Endothelial cell of umbilical vein (primary cell): ENCODE data around the gene SUMF1. TPM values are rescaled to one million over a fixed set of nuclear protein-coding genes. Genes with fewer than 3 reads are reported as not detected.

Experiments
- BruUV-seq: library from RNA; stranded (reverse); fragments of 400-500 nt; replicated peaks from 2 replicates; lab custom pipeline; 2021; lab: Mats Ljungman, UMichigan
- CTCF ChIA-PET: fragments of 300-600, 350-600 bp; sonication (Branson Sonifier 250); formaldehyde crosslinking; loops from one replicate; lab custom pipeline; 2021; ENCODE audit warnings: antibody characterized with exemption, inconsistent platforms; lab: Charles Lee
- POLR2A ChIA-PET: fragments of 300-600, 350-600 bp; sonication (Branson Sonifier 250); formaldehyde crosslinking; loops from one replicate; lab custom pipeline; 2021; ENCODE audit warnings: antibody characterized with exemption, inconsistent platforms; lab: Charles Lee
- DNase-seq: peaks from one replicate; pipeline ENCODE4 v3.0.0-alpha.2; 2011; ENCODE audit warnings: low read depth, low spot score
- FAIRE-seq: peaks from 2 replicates; lab custom pipeline; 2011; peaks lifted over from hg19 to GRCh38; lab: Jason Lieb, UNC
- H2AFZ ChIP-seq: 2 replicates; pipeline ENCODE4 v1.6.0; 2012; ENCODE audit warnings: low read depth, low read length, control low read depth, inconsistent platforms
- H3K27ac ChIP-seq: 2 replicates; pipeline ENCODE4 v1.5.1; 2011; ENCODE audit warnings: low read depth, mild to moderate bottlenecking, control low read depth, low read length, moderate library complexity; ENCODE audit not compliant: insufficient read depth
- H3K27me3 ChIP-seq, 2 experiments: 2 replicates each; pipeline versions ENCODE4 v1.6.0 to v1.6.1; 2011; ENCODE audit warnings: low read length in 2 of 2, mixed read lengths in 1 of 2; ENCODE audit not compliant: control insufficient read depth in 2 of 2, insufficient read depth in 2 of 2
- H3K36me3 ChIP-seq, 2 experiments: 2 replicates in 1 of 2; 3 replicates in 1 of 2; pipeline ENCODE4 v1.5.1; 2011; ENCODE audit warnings: low read length in 2 of 2, mild to moderate bottlenecking in 1 of 2, moderate library complexity in 1 of 2; ENCODE audit not compliant: control insufficient read depth in 2 of 2, insufficient read depth in 2 of 2; ENCODE audit errors: extremely low read depth in 1 of 2
- H3K4me1 ChIP-seq: 3 replicates; pipeline ENCODE4 v1.5.1; 2011; ENCODE audit warnings: mild to moderate bottlenecking, low read length; ENCODE audit not compliant: control insufficient read depth, insufficient read depth; ENCODE audit errors: extremely low read depth
- H3K4me2 ChIP-seq: 2 replicates; pipeline ENCODE4 v1.6.1; 2011; ENCODE audit warnings: low read length, control low read depth, mixed read lengths; ENCODE audit not compliant: insufficient read depth
- H3K4me3 ChIP-seq, 3 experiments: fragments of 200-600 bp in 1 of 3; sonication (generic), shearing (Covaris generic) in 1 of 3; replicated peaks in 1 of 3; 2 replicates each; pipeline ENCODE4 v1.5.1; 2011 to 2016; ENCODE audit warnings: control low read depth in 3 of 3, low read length in 3 of 3, mild to moderate bottlenecking in 2 of 3, inconsistent platforms in 1 of 3, low read depth in 1 of 3, moderate library complexity in 1 of 3; ENCODE audit not compliant: insufficient read depth in 1 of 3
- H3K79me2 ChIP-seq: 2 replicates; pipeline ENCODE4 v1.6.0; 2012; ENCODE audit warnings: low read length, inconsistent platforms; ENCODE audit not compliant: control insufficient read depth, insufficient read depth
- H3K9ac ChIP-seq: replicated peaks from 2 replicates; pipeline ENCODE3; 2011; ENCODE audit warnings: low read length, control low read depth; ENCODE audit not compliant: insufficient read depth; ENCODE audit errors: extremely low read depth
- H3K9me1 ChIP-seq: replicated peaks from 3 replicates; pipeline ENCODE4 v1.6.0; 2011; ENCODE audit warnings: mild to moderate bottlenecking, low read length; ENCODE audit not compliant: control insufficient read depth, insufficient read depth; ENCODE audit errors: extremely low read depth
- H3K9me3 ChIP-seq: replicated peaks from 2 replicates; pipeline ENCODE4 v1.5.1; 2012; ENCODE audit warnings: low read length, inconsistent platforms; ENCODE audit not compliant: control insufficient read depth, insufficient read depth
- H4K20me1 ChIP-seq: replicated peaks from 2 replicates; pipeline ENCODE3; 2011; ENCODE audit warnings: mild to moderate bottlenecking, low read length; ENCODE audit not compliant: control insufficient read depth, insufficient read depth; ENCODE audit errors: extremely low read depth
- EZH2 ChIP-seq: IDR thresholded peaks from 2 replicates; pipeline ENCODE4 v1.6.1; 2012; ENCODE audit warnings: borderline replicate concordance, low read depth, mild to moderate bottlenecking, moderate library complexity, low read length, inconsistent platforms; ENCODE audit not compliant: severe bottlenecking
- FOS ChIP-seq: IDR thresholded peaks from 2 replicates; pipeline ENCODE4 v1.6.1; 2011; ENCODE audit warnings: mild to moderate bottlenecking, low read length, moderate library complexity, borderline replicate concordance; ENCODE audit not compliant: insufficient read depth
- GATA2 ChIP-seq: IDR thresholded peaks from 2 replicates; pipeline ENCODE4 v1.7.0; 2011; ENCODE audit warnings: low read depth, mild to moderate bottlenecking, moderate library complexity, mixed read lengths, low read length; ENCODE audit not compliant: insufficient read length, insufficient read depth
- JUN ChIP-seq: IDR thresholded peaks from 2 replicates; pipeline ENCODE4 v1.6.1; 2011; ENCODE audit warnings: borderline replicate concordance, low read depth; ENCODE audit not compliant: insufficient read length, insufficient read depth
- POLR2A ChIP-seq: IDR thresholded peaks from 2 replicates; pipeline ENCODE4 v1.6.1; 2012; ENCODE audit warnings: low read depth, mild to moderate bottlenecking, control low read depth, low read length
- POLR2AphosphoS5 ChIP-seq: IDR thresholded peaks from 2 replicates; pipeline ENCODE4 v1.6.1; 2012; ENCODE audit warnings: low read depth, mild to moderate bottlenecking, control low read depth, low read length, moderate library complexity; ENCODE audit not compliant: insufficient read depth
- dilution Hi-C: fragments of 300-500 bp; cut with MboI; formaldehyde crosslinking; loops from one replicate; pipeline ENCODE4 v1.15.0; 2019; ENCODE audit warnings: low sequenced_read_pairs; ENCODE audit not compliant: extremely low pct_ligation_motif_present
- intact Hi-C: fragments of 100-400 bp; cut with micrococcal nuclease; formaldehyde crosslinking; loops from one replicate; pipeline ENCODE4 v1.10.0; 2022
- polyA plus RNA-seq, 4 experiments: library from polyadenylated mRNA; depleted of rRNA in 3 of 4; stranded (reverse) in 3 of 4; unstranded in 1 of 4; fragments of >200 nt; gene quantifications; 2 replicates each; pipeline versions ENCODE4 v1.2.1 to v1.2.3, GENCODE V29; 2011 to 2012; ENCODE audit warnings: missing spikeins in 1 of 4
- total RNA-seq: library from RNA; stranded (reverse); gene quantifications from 2 replicates; pipeline ENCODE4 v1.2.3, GENCODE V29; 2021
- TF ChIP-seq, protein P1 (sequence below): IDR thresholded peaks from 2 replicates; pipeline ENCODE4 v1.6.1; 2011; ENCODE audit not compliant: insufficient read depth, insufficient read length
- TF ChIP-seq, protein P2 (sequence below), 2 donors: IDR thresholded peaks; 1 replicate in 1 of 2; 2 replicates in 1 of 2; pipeline ENCODE4 v1.5.1; 2011; ENCODE audit warnings: low read length in 2 of 2, mild to moderate bottlenecking in 2 of 2, moderate library complexity in 2 of 2, control low read depth in 1 of 2, inconsistent platforms in 1 of 2, low read depth in 1 of 2; ENCODE audit not compliant: insufficient read depth in 1 of 2; ENCODE audit errors: extremely low read depth in 1 of 2

Gene SUMF1
- total and polyA plus RNA-seq, 2 donors (not counting 3 experiments of a cell fraction or from before 2014, with no cell fraction given), result 31.5 to 46.8 TPM

GRCh38 chr3:4332991-4333390 lies 134.1 kb downstream of the SUMF1 start:
- FAIRE-seq (no peak), DNase-seq (no peak)
- TF ChIP-seq, protein P1, sequence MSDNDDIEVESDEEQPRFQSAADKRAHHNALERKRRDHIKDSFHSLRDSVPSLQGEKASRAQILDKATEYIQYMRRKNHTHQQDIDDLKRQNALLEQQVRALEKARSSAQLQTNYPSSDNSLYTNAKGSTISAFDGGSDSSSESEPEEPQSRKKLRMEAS, result no peak
- TF ChIP-seq POLR2AphosphoS5 (no peak), EZH2 (no peak), POLR2A (no peak), GATA2 (no peak), FOS (no peak), JUN (no peak)
- TF ChIP-seq, protein P2, sequence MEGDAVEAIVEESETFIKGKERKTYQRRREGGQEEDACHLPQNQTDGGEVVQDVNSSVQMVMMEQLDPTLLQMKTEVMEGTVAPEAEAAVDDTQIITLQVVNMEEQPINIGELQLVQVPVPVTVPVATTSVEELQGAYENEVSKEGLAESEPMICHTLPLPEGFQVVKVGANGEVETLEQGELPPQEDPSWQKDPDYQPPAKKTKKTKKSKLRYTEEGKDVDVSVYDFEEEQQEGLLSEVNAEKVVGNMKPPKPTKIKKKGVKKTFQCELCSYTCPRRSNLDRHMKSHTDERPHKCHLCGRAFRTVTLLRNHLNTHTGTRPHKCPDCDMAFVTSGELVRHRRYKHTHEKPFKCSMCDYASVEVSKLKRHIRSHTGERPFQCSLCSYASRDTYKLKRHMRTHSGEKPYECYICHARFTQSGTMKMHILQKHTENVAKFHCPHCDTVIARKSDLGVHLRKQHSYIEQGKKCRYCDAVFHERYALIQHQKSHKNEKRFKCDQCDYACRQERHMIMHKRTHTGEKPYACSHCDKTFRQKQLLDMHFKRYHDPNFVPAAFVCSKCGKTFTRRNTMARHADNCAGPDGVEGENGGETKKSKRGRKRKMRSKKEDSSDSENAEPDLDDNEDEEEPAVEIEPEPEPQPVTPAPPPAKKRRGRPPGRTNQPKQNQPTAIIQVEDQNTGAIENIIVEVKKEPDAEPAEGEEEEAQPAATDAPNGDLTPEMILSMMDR (IDR thresholded peaks at IDR 0.05; ENCODE audit: extremely low read depth in 1 of 2, insufficient read depth in 1 of 2, low read depth in 1 of 2, low read length in 2 of 2), result no peak
- H3K27ac ChIP-seq, result no peak overlapping the region
- intact Hi-C loops, result no loop called here
- H3K9me3 ChIP-seq, result no peaks in the 10 kb centered on the region
- no peak overlapping the region for H3K9ac ChIP-seq
- H4K20me1 ChIP-seq, result no peaks in the 10 kb centered on the region
- no peak overlapping the region for H2AFZ ChIP-seq
- H3K4me3 ChIP-seq, result no peak overlapping the region
- no peaks in the 10 kb centered on the region for H3K27me3 ChIP-seq
- no peak overlapping the region for H3K4me2 ChIP-seq
- CTCF ChIA-PET, result interaction anchor here (1.7 to 2.0 kb wide), 2 partner anchors 252 to 300 kb away, joined by 4 to 23 read pairs; no protein-coding TSS in a partner anchor
- POLR2A ChIA-PET, result no interaction called here
- H3K79me2 ChIP-seq, result no peaks in the 10 kb centered on the region
- H3K36me3 ChIP-seq, result no peaks in the 10 kb centered on the region
- dilution Hi-C loops, result no loop called here
- no TSS peak for BruUV-seq
- no peaks in the 10 kb centered on the region for H3K9me1 ChIP-seq
- H3K4me1 ChIP-seq, result no peaks in the 10 kb centered on the region
